Mucosa of rectum (tissue), 2 donors: ENCODE results near the gene ACAP1.
A peak's percentile ranks its signal among the peaks of the same experiment; 100 is the strongest.

ENCODE experiments used
- H3K27ac ChIP-seq, 2 donors: one replicate each; pipeline ENCODE4 v1.7.0; 2013; ENCODE audit warnings: inconsistent platforms in 2 of 2, low read depth in 2 of 2, low read length in 2 of 2
- H3K27me3 ChIP-seq, 2 donors: one replicate each; pipeline ENCODE4 v1.7.0; 2013; ENCODE audit warnings: low read length in 2 of 2; ENCODE audit not compliant: control insufficient read depth in 2 of 2, insufficient read depth in 2 of 2
- H3K36me3 ChIP-seq, 2 donors: one replicate each; pipeline ENCODE4 v1.7.0; 2013; ENCODE audit warnings: low read length in 2 of 2; ENCODE audit not compliant: control insufficient read depth in 2 of 2, insufficient read depth in 2 of 2
- H3K4me1 ChIP-seq, 2 donors: one replicate each; pipeline ENCODE4 v1.7.0; 2013; ENCODE audit warnings: low read length in 2 of 2, mild to moderate bottlenecking in 1 of 2; ENCODE audit not compliant: control insufficient read depth in 2 of 2, insufficient read depth in 2 of 2
- H3K4me3 ChIP-seq, 2 donors: one replicate each; pipeline ENCODE4 v1.7.0; 2013; ENCODE audit warnings: low read length in 2 of 2
- H3K9ac ChIP-seq, 2 donors: one replicate each; pipeline ENCODE4 v1.7.0; 2013; ENCODE audit warnings: low read length in 2 of 2, low read depth in 1 of 2, mild to moderate bottlenecking in 1 of 2
- H3K9me3 ChIP-seq, 2 donors: one replicate each; pipeline ENCODE4 v1.7.0; 2013; ENCODE audit warnings: low read length in 2 of 2; ENCODE audit not compliant: control insufficient read depth in 2 of 2
- donor health status: healthy.
- donor health status: Normal muscosa, but diverticular disease.

Gene ACAP1

GRCh38 chr17:7311110-7311705 lies 25.1 kb upstream of the ACAP1 start:
- H3K36me3 ChIP-seq: peaks cover 43 to 44% of the 10 kb centered on the region in 2 donors
- H3K27me3 ChIP-seq: no peaks in the 10 kb centered on the region
- H3K27ac ChIP-seq: no peak overlapping the region
- no peak overlapping the region for H3K4me3 ChIP-seq
- H3K9ac ChIP-seq: no peak overlapping the region
- no peaks in the 10 kb centered on the region for H3K9me3 ChIP-seq
- peaks cover 37 to 41% of the 10 kb centered on the region in 2 donors for H3K4me1 ChIP-seq

GRCh38 chr17:7312432-7313087 lies 23.8 kb upstream of the ACAP1 start:
- Histone ChIP-seq H3K9me3 (no peaks in the 10 kb centered on the region), H3K36me3 (peaks cover 43 to 46% of the 10 kb centered on the region in 2 donors), H3K4me3 (no peak overlapping the region), H3K27ac (no peak overlapping the region), H3K4me1 (peaks cover 33 to 40% of the 10 kb centered on the region in 2 donors), H3K27me3 (no peaks in the 10 kb centered on the region), H3K9ac (no peak overlapping the region)

- Histone ChIP-seq H3K9ac (no peak overlapping the region), H3K27ac (no peak overlapping the region), H3K4me3 (no peak overlapping the region), H3K9me3 (no peaks in the 10 kb centered on the region), H3K27me3 (no peaks in the 10 kb centered on the region), H3K4me1 (peaks cover 33 to 40% of the 10 kb centered on the region in 2 donors), H3K36me3 (peaks cover 43 to 53% of the 10 kb centered on the region in 2 donors)
These were observed 23.0 kb upstream of the ACAP1 start for GRCh38 chr17:7313088-7313889.

GRCh38 chr17:7313890-7314718 lies 22.2 kb upstream of the ACAP1 start:
- no peaks in the 10 kb centered on the region for H3K9me3 ChIP-seq
- H3K9ac ChIP-seq: peak overlapping the region; percentile 86 to 87
- peaks cover 49 to 62% of the 10 kb centered on the region in 2 donors for H3K36me3 ChIP-seq
- peak overlapping the region; percentile 87 to 93 for H3K27ac ChIP-seq
- no peaks in the 10 kb centered on the region for H3K27me3 ChIP-seq
- peak overlapping the region; percentile 81 to 88 for H3K4me3 ChIP-seq
- H3K4me1 ChIP-seq: peaks cover 26 to 35% of the 10 kb centered on the region in 2 donors

GRCh38 chr17:7314719-7315569 lies 21.4 kb upstream of the ACAP1 start, which contains the start of gene GPS2:
Gene GPS2 (minus strand): TSS chr17:7315360. CDS start chr17:7315052, 308 bp downstream.
- Histone ChIP-seq H3K9me3 (no peaks in the 10 kb centered on the region), H3K36me3 (peaks cover 44 to 57% of the 10 kb centered on the region in 2 donors), H3K27ac (peak within 1 kb of the TSS; percentile 87 to 93), H3K9ac (peak within 1 kb of the TSS; percentile 86 to 87), H3K27me3 (no peaks in the 10 kb centered on the region), H3K4me1 (peaks cover 18 to 26% of the 10 kb centered on the region in 2 donors), H3K4me3 (peak within 1 kb of the TSS; percentile 81 to 88)

- no peaks in the 10 kb centered on the region for H3K9me3 ChIP-seq
- peak overlapping the region; percentile 81 to 88 for H3K4me3 ChIP-seq
- peak overlapping the region; percentile 86 to 87 for H3K9ac ChIP-seq
- H3K4me1 ChIP-seq: peaks cover 14 to 24% of the 10 kb centered on the region in 2 donors
- no peaks in the 10 kb centered on the region for H3K27me3 ChIP-seq
- H3K36me3 ChIP-seq: peaks cover 42 to 55% of the 10 kb centered on the region in 2 donors
- peak overlapping the region; percentile 87 to 93 for H3K27ac ChIP-seq
These were observed 20.6 kb upstream of the ACAP1 start for GRCh38 chr17:7315570-7316235.

GRCh38 chr17:7317161-7317803 lies 19.0 kb upstream of the ACAP1 start:
- Histone ChIP-seq H3K27me3 (no peaks in the 10 kb centered on the region), H3K36me3 (peaks cover 46 to 58% of the 10 kb centered on the region in 2 donors), H3K4me3 (no peak overlapping the region), H3K9me3 (no peaks in the 10 kb centered on the region), H3K4me1 (peaks cover 14 to 24% of the 10 kb centered on the region in 2 donors), H3K27ac (no peak overlapping the region), H3K9ac (no peak overlapping the region)

- H3K27ac ChIP-seq: no peak overlapping the region
- peaks cover 46 to 58% of the 10 kb centered on the region in 2 donors for H3K36me3 ChIP-seq
These were observed 18.0 kb upstream of the ACAP1 start for GRCh38 chr17:7318121-7318860.

More at GRCh38 chr17:7318121-7318860, 18.0 kb upstream of the ACAP1 start:
- peaks cover 14 to 18% of the 10 kb centered on the region in 2 donors for H3K4me1 ChIP-seq
- H3K9me3 ChIP-seq: no peaks in the 10 kb centered on the region
- no peaks in the 10 kb centered on the region for H3K27me3 ChIP-seq
- no peak overlapping the region for H3K4me3 ChIP-seq
- no peak overlapping the region for H3K9ac ChIP-seq
